HepG2 (cell line): Measurements from ENCODE around the gene SRD5A1. TPM values are rescaled to one million over a fixed set of nuclear protein-coding genes. Genes with fewer than 3 reads are reported as not detected.
A peak's percentile ranks its signal among the peaks of the same experiment; 100 is the strongest.

Experiments used
- ATAC-seq: fragments of 200-7000 bp; cut with Tn5 transposase; 3 replicates; pipeline ENCODE4 v1.9.1; 2020; ENCODE audit warnings: mild to moderate bottlenecking, moderate library complexity
- BruUV-seq: library from RNA; stranded (reverse); fragments of 400-500 nt; replicated peaks from 2 replicates; lab custom pipeline; 2021; lab: Mats Ljungman, UMichigan
- CTCF ChIA-PET: fragments of 300-600 bp; formaldehyde crosslinking; extraction: SDS; loops from one replicate; lab custom pipeline; 2021; ENCODE audit warnings: low total read pairs, inconsistent platforms, low intra/inter-chr PET ratio; lab: Yijun Ruan, JAX
- POLR2A ChIA-PET: fragments of 350-600 bp; sonication (Branson Sonifier 250); formaldehyde crosslinking; loops from one replicate; lab custom pipeline; 2020; ENCODE audit warnings: antibody characterized with exemption, inconsistent platforms; lab: Yijun Ruan, JAX
- DNase-seq: peaks from one replicate; pipeline ENCODE4 v3.0.0-alpha.2; 2015; ENCODE audit warnings: low spot score
- FAIRE-seq: peaks from 3 replicates; lab custom pipeline; 2011; peaks lifted over from hg19 to GRCh38; lab: Jason Lieb, UNC
- H2AFZ ChIP-seq: one replicate; pipeline ENCODE4 v1.6.1; 2011; ENCODE audit warnings: low read length, inconsistent platforms
- H3K27ac ChIP-seq: fragments of 300-600 bp; 3 replicates; pipeline ENCODE4 v1.8.0; 2011; ENCODE audit warnings: mixed run types, mild to moderate bottlenecking, mixed read lengths, low read length, inconsistent platforms; ENCODE audit not compliant: insufficient read depth; ENCODE audit errors: extremely low read length
- H3K27me3 ChIP-seq, 2 experiments: fragments of 200-600 bp in 1 of 2; 2 replicates in 1 of 2; 3 replicates in 1 of 2; pipeline versions ENCODE4 v1.6.0 to v1.8.0; 2011; ENCODE audit warnings: low read length in 2 of 2, mild to moderate bottlenecking in 2 of 2, moderate library complexity in 2 of 2, inconsistent platforms in 1 of 2; ENCODE audit not compliant: insufficient read depth in 2 of 2, control insufficient read depth in 1 of 2
- H3K36me3 ChIP-seq, 2 experiments: fragments of 200-600 bp in 1 of 2; replicated peaks in 1 of 2; 2 replicates in 1 of 2; 3 replicates in 1 of 2; pipeline versions ENCODE4 v1.5.1 to v1.8.0; 2011; ENCODE audit warnings: low read length in 2 of 2, inconsistent platforms in 1 of 2; ENCODE audit not compliant: insufficient read depth in 2 of 2, control insufficient read depth in 1 of 2
- H3K4me1 ChIP-seq: 2 replicates; pipeline ENCODE4 v1.5.1; 2012; ENCODE audit warnings: low read length, inconsistent platforms; ENCODE audit not compliant: insufficient read depth
- H3K4me2 ChIP-seq: 2 replicates; pipeline ENCODE4 v1.6.0; 2011; ENCODE audit warnings: low read depth, low read length, inconsistent platforms
- H3K4me3 ChIP-seq, 3 experiments: fragments of 200-600 bp in 1 of 3; sonication (generic), shearing (Covaris generic) in 1 of 3; replicated peaks in 1 of 3; 2 replicates each; pipeline ENCODE4 v1.5.1; 2011 to 2016; ENCODE audit warnings: low read length in 3 of 3, inconsistent platforms in 2 of 3, low read depth in 2 of 3, mild to moderate bottlenecking in 2 of 3, control low read depth in 1 of 3, mixed read lengths in 1 of 3; ENCODE audit not compliant: insufficient read depth in 1 of 3
- H3K79me2 ChIP-seq: one replicate; pipeline ENCODE4 v1.6.1; 2011; ENCODE audit warnings: low read length, inconsistent platforms; ENCODE audit not compliant: insufficient read depth
- H3K9ac ChIP-seq: 2 replicates; pipeline ENCODE4 v1.6.0; 2011; ENCODE audit warnings: mild to moderate bottlenecking, low read depth, low read length, inconsistent platforms; ENCODE audit not compliant: insufficient read depth
- H3K9me3 ChIP-seq: 2 replicates; pipeline ENCODE4 v1.5.1; 2012; ENCODE audit warnings: mild to moderate bottlenecking, low read length
- H4K20me1 ChIP-seq: 2 replicates; pipeline ENCODE4 v1.6.0; 2011; ENCODE audit warnings: inconsistent platforms, mild to moderate bottlenecking, low read length, moderate library complexity; ENCODE audit not compliant: insufficient read depth
- ATRX ChIP-seq: sonication (generic); formaldehyde crosslinking; IDR thresholded peaks from 2 replicates; pipeline ENCODE4 v1.4.0; 2020; ENCODE audit warnings: missing genetic modification reagents, borderline replicate concordance
- USF2 ChIP-seq, 2 experiments: sonication (generic) in 1 of 2; formaldehyde crosslinking in 1 of 2; IDR thresholded peaks; 2 replicates each; pipeline versions ENCODE4 v1.5.1 to v1.6.1; 2011 to 2020; ENCODE audit warnings: borderline replicate concordance in 1 of 2, low read depth in 1 of 2, low read length in 1 of 2, mild to moderate bottlenecking in 1 of 2, missing genetic modification reagents in 1 of 2, moderate library complexity in 1 of 2
- ZNF510 ChIP-seq: sonication (generic); formaldehyde crosslinking; IDR thresholded peaks from 2 replicates; pipeline ENCODE4 v1.4.0; 2020; ENCODE audit warnings: low read depth, mild to moderate bottlenecking, missing genetic modification reagents
- ZNF782 ChIP-seq: sonication (generic); formaldehyde crosslinking; IDR thresholded peaks from 2 replicates; pipeline ENCODE4 v1.4.0; 2020; ENCODE audit warnings: missing genetic modification reagents, mild to moderate bottlenecking, borderline replicate concordance
- WGBS: methylation state at CpG from one replicate; pipeline ENCODE4 v1.1.6; 2017; ENCODE audit warnings: low lambda C conversion rate; 5-methylcytosine and 5-hydroxymethylcytosine counted together
- in situ Hi-C: cut with HindIII; loops from 2 replicates; pipeline ENCODE4 v1.10.0; 2017; ENCODE audit warnings: low pct_unique_long_range_greater_than_20kb; ENCODE audit not compliant: extremely low pct_ligation_motif_present
- intact Hi-C: fragments of 100-400 bp; cut with micrococcal nuclease; formaldehyde crosslinking; loops from one replicate; pipeline ENCODE4 v1.10.0; 2022; ENCODE audit not compliant: unreplicated experiment
- polyA plus RNA-seq, 8 experiments: library from polyadenylated mRNA; depleted of rRNA in 3 of 8; stranded (reverse) in 7 of 8; unstranded in 1 of 8; fragments of >200 nt; fragmentation: Illumina TruSeq in 4 of 8; extraction: Trizol in 4 of 8; gene quantifications; 2 replicates each; pipeline versions ENCODE4 v1.2.1 to v1.2.3, GENCODE V29; 2011 to 2016; ENCODE audit warnings: low read depth in 4 of 8, missing spikeins in 1 of 8, mixed read lengths in 1 of 8; ENCODE audit not compliant: insufficient read depth in 1 of 8
- total RNA-seq, 5 experiments: library from RNA; depleted of rRNA; stranded (reverse); fragments of >200 nt; fragmentation: Illumina TruSeq; extraction: Trizol; gene quantifications; 2 replicates each; pipeline ENCODE4 v1.2.3, GENCODE V29; 2016; ENCODE audit warnings: low read depth in 1 of 5

Gene SRD5A1
- total and polyA plus RNA-seq, 2 of the 13 experiments (the other 11 are each of a cell fraction or from before 2014, with no cell fraction given) = 6.1 to 9.9 TPM

- no peak for FAIRE-seq
- POLR2A ChIA-PET = no interaction called here
These were observed 82.0 kb downstream of the SRD5A1 start for GRCh38 chr5:6715271-6715670.

More at GRCh38 chr5:6715271-6715670, 82.0 kb downstream of the SRD5A1 start:
- BruUV-seq = no TSS peak
- CTCF ChIA-PET = no interaction called here
- Histone ChIP-seq H3K4me2 (peak overlapping the region; percentile 92), H3K9ac (peak overlapping the region; percentile 74), H3K79me2 (peaks cover 60% of the 10 kb centered on the region), H3K36me3 (peaks cover 3 to 24% of the 10 kb centered on the region in 2 experiments; a peak in 4 of 5 replicates), H3K4me1 (peaks cover 68% of the 10 kb centered on the region), H4K20me1 (peaks cover 56% of the 10 kb centered on the region), H3K27ac (no peak overlapping the region), H3K4me3 (peak overlapping the region; percentile 75 to 92 (median 80)), H3K9me3 (no peaks in the 10 kb centered on the region), H2AFZ (no peak overlapping the region), H3K27me3 (no peaks in the 10 kb centered on the region; a peak in 1 of 5 replicates)
- WGBS = 20% methylated on average over 6 of the region's 6 CpGs
- intact Hi-C loops = loop anchor here (1.0 kb wide), 1 partner anchor 30 kb away; no protein-coding TSS in a partner anchor
- ATAC-seq (no peak), DNase-seq (no peak)
- in situ Hi-C loops = no loop called here
- no peak for TF ChIP-seq ATRX (CRISPR knock-in tag)
- TF ChIP-seq USF2 (IDR thresholded peaks at IDR 0.05; ENCODE audit: low read depth, low read length) = no peak
- TF ChIP-seq USF2 (CRISPR knock-in tag; IDR thresholded peaks at IDR 0.05; ENCODE audit: borderline replicate concordance) = no peak
- TF ChIP-seq ZNF782 (CRISPR knock-in tag) = no peak
- no peak for TF ChIP-seq ZNF510 (CRISPR knock-in tag)
- TF ChIP-seq, all 625 proteins: peak for 0
